ENCODE data around the gene SLMAP. TPM values are rescaled to one million over a fixed set of nuclear protein-coding genes. Genes with fewer than 3 reads are reported as not detected.

Gene SLMAP
- total and polyA plus RNA-seq, 2 of the 13 experiments (the other 11 are each of a cell fraction or from before 2014, with no cell fraction given): 24.0 to 48.3 TPM

DNA sequence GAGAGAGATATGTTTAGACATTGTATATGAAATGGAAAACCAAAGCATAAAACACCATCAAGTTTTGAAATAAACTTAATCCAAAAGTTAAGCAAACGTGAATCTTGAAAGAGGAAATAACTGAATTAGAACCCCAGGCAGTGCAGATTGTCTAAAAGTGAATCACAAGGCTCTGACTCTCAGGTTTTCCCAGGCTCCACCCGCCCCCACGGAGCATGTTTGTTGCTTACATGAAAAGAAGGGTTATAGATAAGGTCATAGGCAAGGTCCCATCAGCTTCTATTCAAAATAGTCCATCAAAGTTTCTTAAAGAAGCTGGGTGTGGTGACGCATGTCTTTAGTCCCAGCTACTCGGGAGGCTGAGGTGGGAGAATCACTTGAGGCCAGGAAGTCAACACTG, 29.0 kb upstream of the SLMAP start:
- POLR2A ChIA-PET: no interaction called here
- DNase-seq (ENCODE audit: low spot score) (no peak), ATAC-seq (no peak), FAIRE-seq (no peak)
- Histone ChIP-seq H3K36me3 (replicated peaks in 1 of 2; ENCODE audit: control insufficient read depth in 1 of 2, insufficient read depth in 2 of 2, low read length in 2 of 2) (no peaks in the 10 kb centered on the region), H3K4me2 (ENCODE audit: low read depth, low read length) (no peak overlapping the region), H3K9me3 (ENCODE audit: low read length) (no peaks in the 10 kb centered on the region), H3K27me3 (ENCODE audit: control insufficient read depth in 1 of 2, insufficient read depth in 2 of 2, low read length in 2 of 2) (no peaks in the 10 kb centered on the region), H3K4me3 (replicated peaks in 1 of 3; ENCODE audit: insufficient read depth in 1 of 3, low read depth in 2 of 3, low read length in 3 of 3) (no peak overlapping the region), H3K9ac (ENCODE audit: insufficient read depth, low read depth, low read length) (no peak overlapping the region), H3K27ac (ENCODE audit: extremely low read length, insufficient read depth, low read length) (no peak overlapping the region), H4K20me1 (ENCODE audit: insufficient read depth, low read length) (no peaks in the 10 kb centered on the region), H3K4me1 (ENCODE audit: insufficient read depth, low read length) (0 out of 2 replicates have a peak, but pooled peaks cover 7% of the 10 kb centered on the region), H3K79me2 (ENCODE audit: insufficient read depth, low read length) (no peaks in the 10 kb centered on the region), H2AFZ (ENCODE audit: low read length) (no peak overlapping the region)
- WGBS (ENCODE audit: low lambda C conversion rate): 48% methylated on average over 5 of the region's 5 CpGs
- intact Hi-C loops (cut with micrococcal nuclease; ENCODE audit: unreplicated experiment) (no loop called here), in situ Hi-C loops (cut with HindIII; ENCODE audit: extremely low pct_ligation_motif_present, low pct_unique_long_range_greater_than_20kb) (no loop called here)
- TF ChIP-seq CCDC6 (CRISPR knock-in tag; IDR thresholded peaks at IDR 0.05) (no peak), ZNF263 (CRISPR knock-in tag; IDR thresholded peaks at IDR 0.05) (no peak), RERE (CRISPR knock-in tag; IDR thresholded peaks at IDR 0.05; ENCODE audit: low read depth) (no peak), HOXA7 (CRISPR knock-in tag; IDR thresholded peaks at IDR 0.05) (no peak), TFAP4 (IDR thresholded peaks at IDR 0.05; ENCODE audit: borderline replicate concordance, low read depth) (no peak), PCBP1 (IDR thresholded peaks at IDR 0.05; ENCODE audit: borderline replicate concordance, low read depth, low read length) (no peak)
- TF ChIP-seq, protein P1, sequence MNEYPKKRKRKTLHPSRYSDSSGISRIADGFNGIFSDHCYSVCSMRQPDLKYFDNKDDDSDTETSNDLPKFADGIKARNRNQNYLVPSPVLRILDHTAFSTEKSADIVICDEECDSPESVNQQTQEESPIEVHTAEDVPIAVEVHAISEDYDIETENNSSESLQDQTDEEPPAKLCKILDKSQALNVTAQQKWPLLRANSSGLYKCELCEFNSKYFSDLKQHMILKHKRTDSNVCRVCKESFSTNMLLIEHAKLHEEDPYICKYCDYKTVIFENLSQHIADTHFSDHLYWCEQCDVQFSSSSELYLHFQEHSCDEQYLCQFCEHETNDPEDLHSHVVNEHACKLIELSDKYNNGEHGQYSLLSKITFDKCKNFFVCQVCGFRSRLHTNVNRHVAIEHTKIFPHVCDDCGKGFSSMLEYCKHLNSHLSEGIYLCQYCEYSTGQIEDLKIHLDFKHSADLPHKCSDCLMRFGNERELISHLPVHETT (CRISPR knock-in tag; conservative IDR thresholded peaks at IDR 0.05): no peak
- TF ChIP-seq, protein P2, sequence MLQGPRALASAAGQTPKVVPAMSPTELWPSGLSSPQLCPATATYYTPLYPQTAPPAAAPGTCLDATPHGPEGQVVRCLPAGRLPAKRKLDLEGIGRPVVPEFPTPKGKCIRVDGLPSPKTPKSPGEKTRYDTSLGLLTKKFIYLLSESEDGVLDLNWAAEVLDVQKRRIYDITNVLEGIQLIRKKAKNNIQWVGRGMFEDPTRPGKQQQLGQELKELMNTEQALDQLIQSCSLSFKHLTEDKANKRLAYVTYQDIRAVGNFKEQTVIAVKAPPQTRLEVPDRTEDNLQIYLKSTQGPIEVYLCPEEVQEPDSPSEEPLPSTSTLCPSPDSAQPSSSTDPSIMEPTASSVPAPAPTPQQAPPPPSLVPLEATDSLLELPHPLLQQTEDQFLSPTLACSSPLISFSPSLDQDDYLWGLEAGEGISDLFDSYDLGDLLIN (CRISPR knock-in tag; IDR thresholded peaks at IDR 0.05; ENCODE audit: borderline replicate concordance): no peak
- CTCF ChIA-PET (ENCODE audit: low intra/inter-chr PET ratio, low total read pairs): no interaction called here
- BruUV-seq (replicated peaks): no TSS peak
